GM21717 (cell line): Measurements from ENCODE around the gene FGD4.

Source experiments
- ATAC-seq: cut with Tn5 transposase; IDR thresholded peaks from one replicate; pipeline ENCODE4 v1.9.1; 2021; ENCODE audit warnings: mild to moderate bottlenecking, moderate library complexity; ENCODE audit not compliant: unreplicated experiment

Gene FGD4

DNA sequence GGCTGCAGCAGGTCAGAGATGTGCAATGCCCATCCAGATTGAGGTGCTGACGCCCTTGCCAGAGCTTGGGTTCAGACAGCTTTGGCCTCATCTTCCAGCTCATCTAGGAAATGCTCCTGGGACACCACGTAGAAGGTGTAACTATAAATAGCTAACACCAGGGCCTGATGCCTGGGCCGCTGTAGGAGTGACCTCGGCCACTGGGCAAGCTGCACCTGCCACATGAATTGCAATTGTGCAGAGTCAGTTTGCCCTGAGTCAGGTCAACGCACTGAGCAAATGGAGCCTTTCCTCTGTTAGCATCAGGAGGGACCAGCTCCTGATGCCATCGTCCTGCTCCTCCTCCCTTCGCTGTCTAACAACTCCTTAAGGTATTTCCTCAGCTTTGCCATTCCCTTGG is 262.3 kb downstream of the FGD4 start:
- no peak for ATAC-seq

DNA sequence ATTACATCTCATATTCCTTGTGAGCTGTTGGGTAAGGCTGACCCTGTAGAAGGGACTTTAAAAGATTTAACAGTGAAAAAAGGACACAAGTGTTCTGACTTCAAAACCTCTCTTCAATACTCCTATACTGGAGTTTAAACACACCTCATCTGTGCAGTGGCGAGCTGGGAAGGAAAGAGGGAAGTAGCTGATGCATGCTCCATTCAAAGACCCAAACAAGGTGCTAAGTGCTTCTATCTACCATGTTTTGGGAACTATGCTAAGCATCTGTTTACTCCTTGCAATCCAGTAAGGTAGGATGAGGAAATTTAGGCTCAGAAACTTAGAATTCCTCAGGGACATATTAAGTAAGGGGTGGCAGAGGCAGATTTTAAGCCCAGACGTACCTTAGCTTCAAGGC is 263.3 kb downstream of the FGD4 start:
- no peak for ATAC-seq

DNA sequence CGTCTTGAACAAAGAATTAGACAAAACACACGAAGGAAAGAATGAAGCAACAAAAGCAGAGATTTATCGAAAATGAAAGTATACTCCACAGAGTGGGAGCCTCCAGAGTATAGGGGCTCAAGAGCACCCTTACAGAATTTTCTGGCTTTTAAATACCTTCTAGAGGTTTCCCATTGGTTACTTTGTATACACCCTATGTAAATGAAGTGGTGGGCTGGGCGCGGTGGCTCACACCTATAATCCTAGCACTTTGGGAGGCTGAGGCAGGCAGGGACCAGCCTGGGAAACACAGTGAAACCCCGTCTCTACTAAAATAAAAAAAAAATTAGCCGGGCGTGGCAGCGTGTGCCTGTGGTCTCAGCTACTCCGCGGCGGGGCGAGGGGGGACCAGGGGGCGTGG is 266.7 kb downstream of the FGD4 start:
- ATAC-seq = no peak

DNA sequence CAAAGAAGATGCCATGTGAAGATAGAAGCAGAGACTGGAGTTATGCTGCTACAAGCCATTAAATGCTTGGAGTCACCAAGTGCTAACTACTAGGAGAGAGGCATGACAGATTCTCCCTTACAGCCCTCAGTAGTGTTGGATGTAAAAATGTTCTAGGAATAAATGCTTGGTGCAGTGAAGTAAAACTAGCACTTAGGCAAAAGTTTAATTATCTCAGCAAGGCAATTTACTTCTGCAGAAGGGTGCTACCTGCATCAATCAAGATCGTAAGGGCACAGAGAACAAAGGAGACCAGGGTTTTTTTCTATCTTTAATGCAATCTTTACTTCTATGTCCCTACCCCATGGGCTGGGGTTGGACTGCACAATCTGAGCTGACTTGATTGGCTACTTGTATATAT is 270.2 kb downstream of the FGD4 start:
- no peak for ATAC-seq

DNA sequence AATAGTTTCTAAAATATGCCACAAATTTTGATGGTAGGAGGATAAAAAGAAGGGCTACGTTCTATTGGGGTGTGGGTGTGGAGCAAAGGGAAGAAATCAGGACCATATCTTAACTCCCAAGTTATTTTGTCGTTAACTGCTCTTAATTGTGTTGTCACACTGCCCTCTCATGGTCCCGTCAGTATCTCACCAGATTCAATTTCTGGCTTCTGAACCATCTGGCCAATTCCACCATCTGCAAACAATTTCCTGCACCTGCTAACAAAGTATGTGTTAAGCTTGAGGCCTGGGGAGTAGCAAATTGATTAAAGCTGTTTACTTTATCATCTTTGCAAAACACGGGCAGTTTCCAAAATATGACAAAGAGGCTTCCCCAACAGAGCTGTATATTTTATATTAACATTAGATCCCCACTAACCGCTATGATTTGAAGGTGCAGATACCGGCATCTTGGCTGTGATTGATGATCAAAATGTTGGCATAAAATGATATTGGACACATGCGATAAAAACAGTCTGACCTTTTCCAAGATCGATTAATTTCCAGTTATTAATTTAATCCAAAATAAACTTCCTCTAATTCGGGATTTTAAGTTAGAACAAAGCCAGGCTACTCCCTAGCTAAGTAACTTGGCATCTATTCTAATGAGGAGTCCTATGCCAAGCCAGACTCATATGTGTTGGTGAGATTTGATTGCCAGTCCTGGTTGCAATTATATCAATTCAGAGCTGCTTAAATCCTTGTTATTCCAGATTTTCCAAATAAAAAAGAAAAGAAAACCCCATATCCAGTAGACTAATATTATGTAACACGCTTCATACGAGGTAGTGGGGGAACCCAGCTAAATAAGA is 272.8 kb downstream of the FGD4 start:
- no peak for ATAC-seq

DNA sequence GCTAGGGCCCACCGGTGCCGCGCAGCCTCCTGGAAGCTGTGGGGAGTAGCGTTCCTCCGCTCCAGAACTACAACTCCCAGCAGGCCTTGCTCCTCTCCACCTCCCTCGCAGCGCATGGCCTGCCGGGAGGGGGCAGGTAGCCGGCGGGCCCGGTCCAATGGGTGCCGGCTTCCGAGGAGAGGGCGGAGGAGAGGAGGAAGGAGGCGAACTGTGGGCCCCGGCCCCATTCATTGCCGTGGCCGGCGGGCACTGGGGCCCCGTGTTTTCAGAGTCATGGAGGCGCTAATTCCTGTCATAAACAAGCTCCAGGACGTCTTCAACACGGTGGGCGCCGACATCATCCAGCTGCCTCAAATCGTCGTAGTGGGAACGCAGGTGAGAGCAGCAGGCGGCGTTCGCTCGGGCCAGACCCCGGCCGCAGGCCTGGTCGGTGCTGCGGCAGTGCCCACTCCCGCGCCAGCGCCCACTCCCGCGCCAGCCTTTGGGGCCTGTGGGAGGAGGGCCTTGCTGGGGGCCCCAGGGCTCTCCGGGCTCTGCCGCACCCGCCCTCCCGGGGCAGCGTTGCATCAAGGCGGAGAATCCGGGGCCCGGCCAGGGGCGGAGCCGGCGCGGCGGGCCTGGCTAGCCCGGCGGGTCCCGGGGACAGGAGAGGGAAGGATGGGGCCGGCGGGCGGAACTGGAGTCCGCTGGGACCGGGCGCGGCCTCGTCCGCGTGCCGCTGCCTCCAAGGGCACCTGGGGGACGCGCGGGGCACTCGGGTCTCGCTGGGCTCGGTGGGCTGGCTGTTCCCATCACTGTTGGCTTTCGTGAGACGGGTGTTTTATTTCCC is 279.9 kb downstream of the FGD4 start, which contains the start of gene DNM1L:
DNM1L (plus strand) TSS at position 211 of the 829 bp plus-strand sequence; CDS start at position 274, 63 bp downstream.
- peak; percentile 97 for ATAC-seq

GRCh38 chr12:32679920-32680237 is 280.5 kb downstream of the FGD4 start:
- peak; percentile 10 for ATAC-seq

DNA sequence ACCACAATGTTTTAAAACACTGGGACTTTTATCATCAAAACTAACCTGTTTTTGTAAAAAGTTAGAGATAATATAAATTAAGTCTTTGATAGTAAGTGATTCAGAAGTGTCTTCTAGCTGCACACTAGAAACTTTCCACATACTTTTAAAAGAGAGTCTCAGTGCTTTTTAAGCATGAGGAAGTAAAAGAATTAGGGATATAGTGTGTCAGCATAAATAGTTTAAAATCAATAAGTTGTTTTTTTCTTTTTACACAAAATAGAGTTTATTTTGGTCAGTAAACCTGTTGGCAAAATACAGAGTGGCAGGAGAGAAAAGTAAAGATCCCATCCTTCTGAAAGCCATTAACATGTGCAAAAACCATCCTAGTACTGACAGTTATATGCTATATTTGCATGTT is 281.4 kb downstream of the FGD4 start:
- no peak for ATAC-seq

- ATAC-seq = no peak
Observed at GRCh38 chr12:32681272-32681671, 281.9 kb downstream of the FGD4 start.

- no peak for ATAC-seq
Observed at GRCh38 chr12:32686340-32686739, 287.0 kb downstream of the FGD4 start.

- ATAC-seq = no peak
Observed at GRCh38 chr12:32688786-32689185, 289.4 kb downstream of the FGD4 start.

DNA sequence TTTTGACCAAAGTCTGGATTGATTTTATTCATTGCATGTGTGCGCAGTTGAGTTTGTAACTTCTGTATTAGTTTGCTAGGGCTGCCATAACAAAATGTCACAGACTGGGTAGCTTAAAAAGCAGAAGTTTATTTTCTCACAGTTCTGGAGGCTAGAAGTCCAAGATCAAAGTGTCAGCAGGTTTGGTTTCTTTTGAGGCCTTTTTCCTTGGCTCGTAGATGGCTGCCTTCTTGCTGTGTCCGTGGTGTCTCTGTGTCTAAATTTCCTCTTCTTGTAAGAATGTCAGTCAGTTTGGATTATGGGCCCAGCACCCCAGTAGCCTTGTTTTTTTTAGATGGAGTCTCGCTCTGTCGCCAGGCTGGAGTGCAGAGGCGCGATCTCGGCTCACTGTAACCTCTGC is 291.6 kb downstream of the FGD4 start:
- ATAC-seq = no peak

DNA sequence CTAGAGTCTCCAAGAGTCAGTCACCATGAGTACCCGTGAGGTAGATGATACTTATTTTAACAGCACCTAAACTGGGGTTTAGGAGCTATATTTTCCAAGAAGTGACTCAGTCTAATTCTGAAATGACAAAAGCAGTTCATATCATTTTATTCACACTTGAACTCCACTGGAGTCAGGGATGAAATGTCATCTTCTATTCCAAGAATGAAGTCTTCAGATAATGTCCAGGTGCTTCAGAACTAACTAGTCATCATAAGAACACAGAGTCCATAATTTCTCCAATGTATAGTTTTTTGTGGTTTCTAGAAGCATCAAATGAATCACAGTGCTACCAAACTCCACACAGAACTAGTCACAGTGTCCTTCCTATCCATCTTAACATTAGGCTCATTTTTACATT is 293.0 kb downstream of the FGD4 start:
- ATAC-seq = no peak

- ATAC-seq = no peak
Observed at GRCh38 chr12:32693036-32693435, 293.7 kb downstream of the FGD4 start.
